SK-N-SH treated with all-trans-retinoic acid at 6 μM for 48 hours (cell line): ENCODE measurements around the gene GLDC.

Experiments
- BACH2 ChIP-seq: fragments of 250-450 bp; sonication (Bioruptor Pico); IDR thresholded peaks from 2 replicates; pipeline ENCODE4 v1.9.0; 2021; ENCODE audit warnings: mild to moderate bottlenecking, borderline replicate concordance
- OSR1 ChIP-seq: fragments of 250-450 bp; sonication (Bioruptor Pico); IDR thresholded peaks from 2 replicates; pipeline ENCODE4 v1.8.0; 2022; ENCODE audit warnings: moderate library complexity, mild to moderate bottlenecking, inconsistent platforms
- PATZ1 ChIP-seq: fragments of 250-450 bp; sonication (Bioruptor Pico); IDR thresholded peaks from 2 replicates; pipeline ENCODE4 v1.8.0; 2020; ENCODE audit warnings: mild to moderate bottlenecking, moderate library complexity, borderline replicate concordance

- TF ChIP-seq OSR1 (CRISPR knock-in tag) (no peak), PATZ1 (CRISPR knock-in tag) (no peak), BACH2 (CRISPR knock-in tag) (no peak)
Measured at GRCh38 chr9:6644346-6645104, 1.0 kb downstream of the GLDC start.
